Activated gamma-delta T cell (primary cell): Measurements from ENCODE around the gene ANKRD53.
"Not testable (repeated sequence)": the region's sequence is repeated elsewhere in the genome, so short reads cannot be mapped to it uniquely, and the experiment has no call there.

Source experiments
- DNase-seq: peaks from one replicate; lab custom pipeline; 2025; lab: John Stamatoyannopoulos, UW

The ANKRD53 gene

DNA sequence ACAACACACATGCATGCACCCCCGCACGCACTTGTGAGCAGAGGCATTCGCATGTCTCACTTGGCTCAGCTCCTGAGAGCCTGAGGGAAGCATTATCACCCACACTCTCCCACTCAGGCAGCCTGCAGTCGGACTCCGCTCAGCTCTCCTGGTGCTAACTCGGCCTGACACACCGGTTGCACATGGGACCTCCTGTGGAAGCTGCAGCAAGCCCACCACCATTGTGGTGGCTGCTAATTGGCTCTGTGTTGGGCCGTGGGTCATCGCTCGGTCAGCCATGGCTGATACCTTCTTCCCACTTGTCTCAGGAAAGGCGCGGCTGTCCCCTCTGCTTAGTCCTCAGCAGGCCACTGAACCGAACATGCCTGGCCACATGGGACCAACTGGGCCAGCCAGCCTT lies 29.9 kb downstream of the ANKRD53 start:
- no peak for DNase-seq

DNA sequence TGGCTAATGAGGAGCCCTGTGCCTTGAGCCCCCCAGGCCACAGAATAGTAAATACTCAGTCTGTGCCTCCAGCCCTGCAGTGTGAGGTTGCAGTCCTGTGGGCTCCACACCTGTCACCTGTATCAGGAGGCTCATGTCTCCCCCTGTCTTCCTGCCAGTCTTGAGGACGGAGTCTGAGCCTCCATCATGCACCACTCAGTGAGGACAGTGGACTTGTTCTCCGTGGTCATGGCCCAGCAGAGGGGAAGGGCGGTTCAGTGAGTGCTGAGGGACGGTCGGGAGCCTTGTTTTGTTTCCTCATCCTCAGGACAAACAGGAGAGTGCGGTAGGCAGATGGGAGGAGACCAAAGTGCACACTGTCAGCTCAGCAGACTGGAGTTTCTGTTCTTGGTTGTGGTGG lies 33.4 kb downstream of the ANKRD53 start:
- DNase-seq: not testable (repeated sequence)

DNA sequence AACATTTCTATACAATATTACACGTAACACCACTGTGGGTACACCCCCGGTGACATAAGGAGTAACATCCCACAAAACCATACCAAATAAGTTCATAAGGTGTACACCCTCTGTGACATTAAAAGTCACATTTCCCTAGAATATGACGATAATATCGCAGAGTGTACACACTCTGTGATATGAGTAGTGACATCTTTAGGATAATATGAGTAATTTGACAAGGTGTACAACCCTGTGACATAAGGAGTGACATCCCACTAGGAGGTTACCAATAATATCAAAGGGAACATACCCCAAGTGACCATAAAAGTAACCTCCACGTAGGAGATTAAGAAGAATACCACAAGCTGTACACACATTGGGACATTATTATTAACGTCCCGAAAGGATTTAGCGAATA lies 40.2 kb downstream of the ANKRD53 start:
- DNase-seq: no peak

DNA sequence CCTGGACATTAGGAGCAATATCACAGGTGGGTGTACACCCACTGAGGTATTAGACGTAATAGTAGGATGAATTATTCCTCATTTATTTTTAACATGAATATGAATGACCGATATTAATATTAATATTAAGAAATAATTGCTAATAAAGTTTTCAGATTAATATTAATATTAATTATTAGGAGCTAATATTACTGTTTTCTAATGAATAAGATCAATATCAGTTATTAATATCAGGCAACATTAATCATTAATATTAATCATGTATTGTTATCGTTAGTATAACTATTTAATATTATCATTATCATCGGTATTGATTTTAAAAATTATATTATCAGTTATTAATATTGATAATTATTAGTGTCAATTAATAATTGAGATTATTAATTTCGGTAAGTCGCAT lies 41.6 kb downstream of the ANKRD53 start:
- not testable (repeated sequence) for DNase-seq

DNA sequence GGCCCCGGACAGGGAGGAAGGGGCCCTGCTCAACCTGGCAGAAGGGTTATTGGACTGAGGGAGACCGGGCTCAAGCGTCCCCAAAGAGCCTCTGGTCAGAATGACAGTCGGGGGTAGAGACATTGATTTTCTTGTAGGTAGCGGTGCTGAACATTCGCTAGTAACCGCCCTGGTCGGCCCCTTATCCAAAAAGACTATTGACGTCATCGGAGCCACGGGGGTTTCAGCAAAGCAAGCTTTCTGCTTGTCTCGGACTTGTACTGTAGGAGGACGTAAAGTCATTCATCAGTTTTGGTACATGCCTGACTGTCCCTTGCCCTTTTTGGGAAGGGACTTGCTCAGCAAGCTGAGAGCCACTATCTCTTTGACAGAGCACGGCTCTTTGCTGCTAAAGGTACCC lies 43.0 kb downstream of the ANKRD53 start:
- DNase-seq: not testable (repeated sequence)

DNA sequence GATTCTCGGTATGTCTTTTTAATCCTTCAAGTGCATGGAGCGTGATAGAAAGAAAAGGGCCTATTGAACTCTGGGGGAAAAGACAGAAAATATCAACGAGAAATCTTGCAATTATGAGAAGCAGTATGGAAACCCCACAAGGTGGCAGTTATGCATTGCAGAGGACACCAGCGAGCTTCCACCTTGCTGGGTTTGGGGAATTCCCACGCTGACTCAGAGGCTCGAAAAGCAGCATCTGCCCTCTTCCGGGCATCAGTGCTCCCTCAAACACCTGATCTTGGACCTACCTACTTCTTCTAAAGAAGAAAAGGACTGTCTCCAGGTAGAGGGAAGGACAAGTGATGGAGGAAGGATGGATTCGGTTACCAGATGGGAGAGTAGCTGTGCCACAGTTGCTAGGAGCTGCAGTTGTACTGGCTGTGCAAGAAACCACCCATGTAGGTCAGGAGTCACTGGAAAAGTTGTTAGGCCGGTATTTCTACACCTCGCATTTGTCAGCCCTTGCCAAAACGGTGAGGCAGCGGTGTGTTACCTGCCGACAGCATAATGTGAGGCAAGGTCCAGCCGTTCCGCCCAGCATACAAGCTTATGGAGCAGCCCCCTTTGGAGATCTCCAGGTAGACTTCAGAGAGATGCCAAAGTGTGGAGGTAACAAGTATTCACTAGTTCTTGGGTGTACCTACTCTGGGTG lies 45.3 kb downstream of the ANKRD53 start:
- DNase-seq: not testable (repeated sequence)
